ENCODE measurements around the gene WNT9A.

WNT9A gene

DNA sequence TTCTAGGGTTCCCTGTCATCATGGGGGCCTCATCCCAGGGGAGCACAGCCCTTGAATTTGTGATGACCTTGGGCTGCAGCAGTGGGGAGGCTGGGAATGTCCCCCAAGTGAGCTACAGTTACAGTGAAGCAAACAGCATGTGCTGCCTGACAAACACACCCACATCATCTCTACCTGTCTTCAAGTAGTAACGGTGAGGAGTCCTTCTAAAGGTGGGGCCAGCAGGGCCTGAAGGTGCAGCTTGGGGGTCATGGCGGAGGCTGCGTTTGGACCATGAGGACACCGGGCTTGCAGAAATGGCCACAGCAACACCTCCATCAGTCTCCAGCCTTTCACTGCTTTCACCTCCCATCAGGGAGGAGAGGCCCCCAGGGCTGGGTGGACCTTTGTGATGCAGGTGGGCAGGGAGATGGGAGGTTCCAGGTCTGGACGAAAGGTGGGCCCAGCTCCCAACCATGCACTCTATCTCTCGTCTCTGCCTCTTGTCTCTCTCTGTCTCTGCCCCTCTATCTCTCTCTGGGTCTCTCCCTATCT lies 55.7 kb downstream of the WNT9A start:
- no peak overlapping the region for H3K4me3 ChIP-seq (ENCODE audit: low read depth, low read length)
- in situ Hi-C loops (cut with HindIII; ENCODE audit: low sequenced_read_pairs) = no loop called here
- TF ChIP-seq, protein P1, sequence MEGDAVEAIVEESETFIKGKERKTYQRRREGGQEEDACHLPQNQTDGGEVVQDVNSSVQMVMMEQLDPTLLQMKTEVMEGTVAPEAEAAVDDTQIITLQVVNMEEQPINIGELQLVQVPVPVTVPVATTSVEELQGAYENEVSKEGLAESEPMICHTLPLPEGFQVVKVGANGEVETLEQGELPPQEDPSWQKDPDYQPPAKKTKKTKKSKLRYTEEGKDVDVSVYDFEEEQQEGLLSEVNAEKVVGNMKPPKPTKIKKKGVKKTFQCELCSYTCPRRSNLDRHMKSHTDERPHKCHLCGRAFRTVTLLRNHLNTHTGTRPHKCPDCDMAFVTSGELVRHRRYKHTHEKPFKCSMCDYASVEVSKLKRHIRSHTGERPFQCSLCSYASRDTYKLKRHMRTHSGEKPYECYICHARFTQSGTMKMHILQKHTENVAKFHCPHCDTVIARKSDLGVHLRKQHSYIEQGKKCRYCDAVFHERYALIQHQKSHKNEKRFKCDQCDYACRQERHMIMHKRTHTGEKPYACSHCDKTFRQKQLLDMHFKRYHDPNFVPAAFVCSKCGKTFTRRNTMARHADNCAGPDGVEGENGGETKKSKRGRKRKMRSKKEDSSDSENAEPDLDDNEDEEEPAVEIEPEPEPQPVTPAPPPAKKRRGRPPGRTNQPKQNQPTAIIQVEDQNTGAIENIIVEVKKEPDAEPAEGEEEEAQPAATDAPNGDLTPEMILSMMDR (IDR thresholded peaks at IDR 0.05; ENCODE audit: low read depth, low read length) = no peak
- no peak for DNase-seq (ENCODE audit: low read depth, low spot score)

DNA sequence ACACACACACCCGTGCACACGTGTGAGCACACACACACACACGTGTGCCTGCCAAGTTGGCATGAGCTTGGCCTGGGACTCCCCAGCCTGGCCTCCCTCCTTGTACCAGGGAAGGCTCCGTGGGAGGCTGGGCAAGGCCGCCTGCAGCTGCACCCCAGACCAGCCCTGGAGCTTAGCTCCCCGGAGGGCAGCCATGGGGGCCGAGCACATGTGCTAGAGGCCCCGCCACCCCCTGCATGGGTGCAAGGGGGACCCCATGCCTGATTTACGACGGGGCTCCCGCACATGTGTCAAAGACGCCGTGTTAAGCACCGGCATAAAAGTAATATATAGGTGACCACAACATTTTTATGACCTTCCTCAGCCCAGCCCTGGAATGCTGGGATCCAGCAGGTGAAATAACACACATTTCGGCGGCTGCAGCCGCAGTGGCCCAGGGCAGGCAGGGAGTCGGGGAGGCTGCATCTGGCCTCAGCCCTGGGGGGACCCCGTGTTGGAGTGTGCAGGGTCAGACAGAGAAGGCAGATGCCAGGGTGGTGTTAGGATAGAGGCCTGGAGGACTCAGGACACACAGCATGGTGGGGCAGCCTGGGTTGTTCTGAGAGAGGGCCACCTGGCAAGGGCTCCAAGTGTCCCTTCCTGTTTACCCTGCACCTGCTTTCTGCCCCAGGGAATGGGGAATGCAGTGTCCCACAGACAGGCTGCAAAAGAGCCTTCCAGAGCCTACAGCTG lies 56.3 kb downstream of the WNT9A start:
- TF ChIP-seq, protein P1 (IDR thresholded peaks at IDR 0.05; ENCODE audit: low read depth, low read length) = no peak
- no peak overlapping the region for H3K4me3 ChIP-seq (ENCODE audit: low read depth, low read length)
- no peak for DNase-seq (ENCODE audit: low read depth, low spot score)
- in situ Hi-C loops (cut with HindIII; ENCODE audit: low sequenced_read_pairs) = no loop called here

- in situ Hi-C loops (cut with HindIII; ENCODE audit: low sequenced_read_pairs) = no loop called here
- DNase-seq (ENCODE audit: low read depth, low spot score) = no peak
- no peak overlapping the region for H3K4me3 ChIP-seq (ENCODE audit: low read depth, low read length)
- TF ChIP-seq, protein P1 (IDR thresholded peaks at IDR 0.05; ENCODE audit: low read depth, low read length) = no peak
These were observed 57.1 kb downstream of the WNT9A start for GRCh38 chr1:227890451-227891222.

GRCh38 chr1:227889863-227890405 lies 57.8 kb downstream of the WNT9A start:
- H3K4me3 ChIP-seq (ENCODE audit: low read depth, low read length) = no peak overlapping the region
- TF ChIP-seq, protein P1 (IDR thresholded peaks at IDR 0.05; ENCODE audit: low read depth, low read length) = no peak
- no peak for DNase-seq (ENCODE audit: low read depth, low spot score)
- in situ Hi-C loops (cut with HindIII; ENCODE audit: low sequenced_read_pairs) = no loop called here

GRCh38 chr1:227889047-227889862 lies 58.5 kb downstream of the WNT9A start:
- TF ChIP-seq, protein P1 (IDR thresholded peaks at IDR 0.05; ENCODE audit: low read depth, low read length) = no peak
- in situ Hi-C loops (cut with HindIII; ENCODE audit: low sequenced_read_pairs) = no loop called here
- DNase-seq (ENCODE audit: low read depth, low spot score) = no peak
- H3K4me3 ChIP-seq (ENCODE audit: low read depth, low read length) = no peak overlapping the region

Data from astrocyte of the spinal cord (primary cell).